Esophagus squamous epithelium (tissue), 5 donors: ENCODE measurements around the gene CDC42. TPM values are rescaled to one million over a fixed set of nuclear protein-coding genes. Genes with fewer than 3 reads are reported as not detected.
"Not testable (repeated sequence)": the region's sequence is repeated elsewhere in the genome, so short reads cannot be mapped to it uniquely, and the experiment has no call there.

Source experiments
- DNase-seq: peaks from one replicate; lab custom pipeline; 2025; lab: John Stamatoyannopoulos, UW
- H3K27ac ChIP-seq, 4 donors: fragments of 200-600 bp; sonication (generic); one replicate each; pipeline ENCODE4 v1.5.1; 2016 to 2019; ENCODE audit warnings: mild to moderate bottlenecking in 1 of 4
- H3K27me3 ChIP-seq, 4 donors: fragments of 200-600 bp; sonication (generic); 1 replicate in 3 of 4; 2 replicates in 1 of 4; pipeline versions ENCODE4 v1.5.1 to v1.6.0; 2017 to 2021; ENCODE audit warnings: antibody characterized with exemption in 1 of 4
- H3K36me3 ChIP-seq, 3 donors: fragments of 200-600 bp; sonication (generic); one replicate each; pipeline ENCODE4 v1.5.1; 2016 to 2019
- H3K4me1 ChIP-seq, 3 donors: fragments of 200-600 bp; sonication (generic); one replicate each; pipeline ENCODE4 v1.5.1; 2017 to 2019
- H3K4me3 ChIP-seq, 4 donors: fragments of 200-600 bp; sonication (generic); 1 replicate in 3 of 4; 2 replicates in 1 of 4; pipeline ENCODE4 v1.5.1; 2016 to 2019; ENCODE audit warnings: mild to moderate bottlenecking in 2 of 4, moderate library complexity in 1 of 4
- H3K9me3 ChIP-seq, 3 donors: fragments of 200-600 bp; sonication (generic); one replicate each; pipeline ENCODE4 v1.5.1; 2016 to 2019
- CTCF ChIP-seq, 6 experiments: fragments of 450-650 bp in 4 of 6; fragments of 200-600 bp in 2 of 6; sonication (generic) in 2 of 6; IDR thresholded peaks; one replicate each; pipeline ENCODE4 v1.5.1; 2016 to 2019; ENCODE audit warnings: antibody characterized with exemption in 6 of 6, mild to moderate bottlenecking in 4 of 6, moderate library complexity in 4 of 6
- POLR2A ChIP-seq, 4 donors: fragments of 450-650 bp; IDR thresholded peaks; one replicate each; pipeline ENCODE4 v1.6.1; 2017; ENCODE audit warnings: antibody characterized with exemption in 4 of 4, mild to moderate bottlenecking in 4 of 4, moderate library complexity in 3 of 4
- WGBS, 2 donors: methylation state at CpG; one replicate each; pipeline ENCODE4 v1.1.5; 2018; 5-methylcytosine and 5-hydroxymethylcytosine counted together
- intact Hi-C: fragments of 100-400 bp; cut with DNase I; formaldehyde crosslinking; loops from one replicate; pipeline ENCODE4 v1.15.0; 2022
- total RNA-seq, 4 donors: library from RNA; depleted of rRNA; stranded (reverse); fragments of >200 nt; gene quantifications; one replicate each; pipeline ENCODE4 v1.1.0, GENCODE V29; 2016
- donor health status: DM: yes; HTN: yes; CAD: no.

Gene CDC42
- total RNA-seq, 4 donors from 2014 or later, result 157 to 259 (median 192) TPM

- H3K27me3 ChIP-seq, result no peaks in the 10 kb centered on the region
- 76 to 87% methylated on average over 3 of the region's 3 CpGs for WGBS, 2 donors
- no peak overlapping the region for H3K4me3 ChIP-seq
- no peak for DNase-seq
- no peak overlapping the region for H3K27ac ChIP-seq
- TF ChIP-seq CTCF (IDR thresholded peaks at IDR 0.05) (no peak), POLR2A (IDR thresholded peaks at IDR 0.05) (no peak)
- H3K9me3 ChIP-seq, result no peaks in the 10 kb centered on the region
- intact Hi-C loops, result no loop called here
- H3K36me3 ChIP-seq, result peaks cover 0 to 89% (median 14%) of the 10 kb centered on the region in 3 donors
- H3K4me1 ChIP-seq, result peaks cover 9 to 56% (median 23%) of the 10 kb centered on the region in 3 donors
Measured at GRCh38 chr1:22090867-22091266, 38.4 kb downstream of the CDC42 start.

GRCh38 chr1:22092026-22092768 is 39.7 kb downstream of the CDC42 start:
- WGBS, 2 donors, result 43 to 59% methylated on average over 3 of the region's 3 CpGs
- H3K36me3 ChIP-seq, result peaks cover 5 to 89% (median 5%) of the 10 kb centered on the region in 3 donors
- H3K9me3 ChIP-seq, DNase-seq, H3K27ac ChIP-seq, H3K4me3 ChIP-seq, intact Hi-C loops, H3K27me3 ChIP-seq: not testable (repeated sequence)
- peaks cover 9 to 69% (median 23%) of the 10 kb centered on the region in 3 donors for H3K4me1 ChIP-seq

GRCh38 chr1:22093513-22093912 is 41.0 kb downstream of the CDC42 start:
- H3K4me1 ChIP-seq, result peaks cover 8 to 59% (median 20%) of the 10 kb centered on the region in 3 donors
- intact Hi-C loops, result no loop called here
- no peak overlapping the region for H3K27ac ChIP-seq
- H3K36me3 ChIP-seq, result peaks cover 3 to 89% (median 5%) of the 10 kb centered on the region in 3 donors
- 85 to 100% methylated on average over 1 of the region's 1 CpG for WGBS, 2 donors
- TF ChIP-seq POLR2A (IDR thresholded peaks at IDR 0.05) (no peak), CTCF (IDR thresholded peaks at IDR 0.05) (no peak)
- H3K4me3 ChIP-seq, result no peak overlapping the region
- DNase-seq, result no peak
- no peaks in the 10 kb centered on the region for H3K27me3 ChIP-seq
- no peaks in the 10 kb centered on the region for H3K9me3 ChIP-seq

GRCh38 chr1:22096036-22096435 is 43.5 kb downstream of the CDC42 start:
- Histone ChIP-seq H3K9me3 (no peaks in the 10 kb centered on the region), H3K27ac (no peak overlapping the region), H3K4me1 (peaks cover 0 to 49% (median 3%) of the 10 kb centered on the region in 3 donors), H3K27me3 (no peaks in the 10 kb centered on the region), H3K4me3 (no peak overlapping the region), H3K36me3 (peaks cover 5 to 94% (median 8%) of the 10 kb centered on the region in 3 donors)
- intact Hi-C loops, result no loop called here
- no peak for TF ChIP-seq POLR2A (IDR thresholded peaks at IDR 0.05)
- no peak for TF ChIP-seq CTCF (IDR thresholded peaks at IDR 0.05)
- WGBS, 2 donors, result 55 to 58% methylated on average over 4 to 5 of the region's 5 CpGs
- DNase-seq, result no peak

- Histone ChIP-seq H3K4me1 (peaks cover 0 to 48% (median 3%) of the 10 kb centered on the region in 3 donors), H3K9me3 (no peaks in the 10 kb centered on the region), H3K27me3 (no peaks in the 10 kb centered on the region), H3K36me3 (peaks cover 5 to 94% (median 8%) of the 10 kb centered on the region in 3 donors), H3K27ac (no peak overlapping the region), H3K4me3 (no peak overlapping the region)
- TF ChIP-seq POLR2A (IDR thresholded peaks at IDR 0.05) (no peak), CTCF (IDR thresholded peaks at IDR 0.05) (no peak)
- intact Hi-C loops, result no loop called here
- no peak for DNase-seq
- 88 to 97% methylated on average over 3 of the region's 3 CpGs for WGBS, 2 donors
Measured at GRCh38 chr1:22096463-22096862, 44.0 kb downstream of the CDC42 start.
